HG03342 (cell line): ENCODE results near the gene ACAD11.
"Not testable (repeated sequence)": the region's sequence is repeated elsewhere in the genome, so short reads cannot be mapped to it uniquely, and the experiment has no call there.

Experiments
- ATAC-seq: cut with Tn5 transposase; IDR thresholded peaks from one replicate; pipeline ENCODE4 v1.9.1; 2021; ENCODE audit warnings: mild to moderate bottlenecking, moderate library complexity; ENCODE audit not compliant: unreplicated experiment

The ACAD11 gene

GRCh38 chr3:132650153-132650552, 9.5 kb downstream of the ACAD11 start:
- ATAC-seq, result peak; percentile 66

GRCh38 chr3:132645058-132645457, 14.6 kb downstream of the ACAD11 start:
- no peak for ATAC-seq

- ATAC-seq, result no peak
These were observed 16.2 kb downstream of the ACAD11 start for GRCh38 chr3:132643366-132643765.

- no peak for ATAC-seq
These were observed 17.1 kb downstream of the ACAD11 start for GRCh38 chr3:132642539-132642847.

- no peak for ATAC-seq
These were observed 17.6 kb downstream of the ACAD11 start for GRCh38 chr3:132641837-132642538.

- ATAC-seq, result not testable (repeated sequence)
These were observed 18.2 kb downstream of the ACAD11 start for GRCh38 chr3:132641427-132641826.

GRCh38 chr3:132638706-132639105, 20.9 kb downstream of the ACAD11 start:
- ATAC-seq, result no peak

- no peak for ATAC-seq
These were observed 22.0 kb downstream of the ACAD11 start for GRCh38 chr3:132637590-132637989.

- ATAC-seq, result no peak
These were observed 24.6 kb downstream of the ACAD11 start for GRCh38 chr3:132635052-132635451.

GRCh38 chr3:132630612-132631011, 29.0 kb downstream of the ACAD11 start:
- ATAC-seq, result no peak

GRCh38 chr3:132629928-132630327, 29.7 kb downstream of the ACAD11 start:
- no peak for ATAC-seq

- no peak for ATAC-seq
These were observed 31.5 kb downstream of the ACAD11 start for GRCh38 chr3:132628157-132628556.

GRCh38 chr3:132626955-132627354, 32.7 kb downstream of the ACAD11 start:
- ATAC-seq, result no peak

- peak; percentile 84 for ATAC-seq
These were observed 34.0 kb downstream of the ACAD11 start for GRCh38 chr3:132625613-132626012.

- ATAC-seq, result no peak
These were observed 34.8 kb downstream of the ACAD11 start for GRCh38 chr3:132624790-132625189.

GRCh38 chr3:132623646-132624045, 36.0 kb downstream of the ACAD11 start:
- no peak for ATAC-seq

- no peak for ATAC-seq
These were observed 36.8 kb downstream of the ACAD11 start for GRCh38 chr3:132622761-132623160.

GRCh38 chr3:132622148-132622547, 37.5 kb downstream of the ACAD11 start:
- ATAC-seq, result no peak

GRCh38 chr3:132616780-132617179, 42.8 kb downstream of the ACAD11 start:
- no peak for ATAC-seq

GRCh38 chr3:132615881-132616280, 43.7 kb downstream of the ACAD11 start:
- ATAC-seq, result no peak

GRCh38 chr3:132615301-132615700, 44.3 kb downstream of the ACAD11 start:
- not testable (repeated sequence) for ATAC-seq

GRCh38 chr3:132606620-132607019, 53.0 kb downstream of the ACAD11 start:
- not testable (repeated sequence) for ATAC-seq

- ATAC-seq, result no peak
These were observed 53.5 kb downstream of the ACAD11 start for GRCh38 chr3:132606085-132606484.
